Activated CD8-positive, alpha-beta memory T cell treated with anti-CD3 and anti-CD28 coated beads, Interleukin-2, amount 50 U/mL, for 1 hour (primary cell): ENCODE results near the gene ADGRV1.
"Not testable (repeated sequence)": the region's sequence is repeated elsewhere in the genome, so short reads cannot be mapped to it uniquely, and the experiment has no call there.

Experiments
- DNase-seq: peaks from one replicate; pipeline ENCODE4 v3.0.0-alpha.2; 2020; ENCODE audit errors: extremely low read depth

The ADGRV1 gene

DNA sequence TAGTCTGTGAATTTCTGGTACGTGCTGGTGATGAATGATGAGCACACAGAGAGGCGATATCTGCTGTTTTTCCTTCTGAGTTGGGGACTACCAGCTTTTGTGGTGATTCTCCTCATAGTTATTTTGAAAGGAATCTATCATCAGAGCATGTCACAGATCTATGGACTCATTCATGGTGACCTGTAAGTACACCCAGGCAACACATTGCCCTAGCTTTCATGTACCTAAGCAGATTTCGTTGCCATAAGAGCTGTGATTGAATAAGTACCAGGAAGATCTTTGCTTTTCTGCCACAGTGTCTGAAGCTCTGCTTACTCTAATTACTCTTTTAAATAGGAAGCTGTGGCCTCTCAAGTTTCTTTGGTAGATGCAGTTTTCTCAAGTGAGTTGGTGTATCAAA, 426.7 kb downstream of the ADGRV1 start:
- no peak for DNase-seq

DNA sequence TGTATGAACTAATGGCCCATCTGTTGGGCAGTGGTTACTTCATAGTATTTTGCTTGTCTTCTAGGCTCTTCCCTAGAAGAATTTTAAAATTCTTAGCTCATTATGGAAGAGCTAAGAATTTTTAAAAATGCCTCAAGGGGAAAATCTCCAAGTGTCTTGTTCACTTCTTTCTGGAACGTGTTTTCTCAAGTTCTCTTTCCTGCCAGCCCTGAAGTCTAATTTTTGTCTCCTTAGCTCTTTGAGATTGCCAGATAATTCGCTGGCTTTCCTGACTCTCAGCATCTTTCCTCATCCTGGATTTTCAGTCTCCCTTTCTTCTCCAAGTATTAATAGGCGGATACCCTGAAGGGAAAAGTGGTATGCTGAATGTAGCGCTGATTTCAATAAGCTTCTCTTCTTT, 429.1 kb downstream of the ADGRV1 start:
- no peak for DNase-seq

DNA sequence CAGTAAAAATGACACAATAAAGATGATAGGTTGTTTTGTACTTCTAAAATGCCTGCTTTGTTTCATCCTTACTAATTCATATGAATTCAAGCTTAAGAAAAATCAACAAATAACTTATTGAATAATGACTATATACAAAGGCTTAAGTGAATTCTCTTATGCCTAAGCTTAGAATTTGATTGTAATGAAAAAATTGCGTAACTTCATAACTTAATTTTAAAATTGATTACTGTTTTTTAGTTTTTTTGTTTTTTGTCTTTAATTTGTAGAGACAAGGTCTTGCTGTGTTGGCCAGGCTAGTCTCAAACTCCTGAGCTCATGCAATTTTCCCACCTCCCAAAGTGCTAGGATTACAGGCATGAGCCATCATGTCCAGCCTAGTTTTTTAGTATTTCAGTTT, 432.6 kb downstream of the ADGRV1 start:
- DNase-seq: no peak

DNA sequence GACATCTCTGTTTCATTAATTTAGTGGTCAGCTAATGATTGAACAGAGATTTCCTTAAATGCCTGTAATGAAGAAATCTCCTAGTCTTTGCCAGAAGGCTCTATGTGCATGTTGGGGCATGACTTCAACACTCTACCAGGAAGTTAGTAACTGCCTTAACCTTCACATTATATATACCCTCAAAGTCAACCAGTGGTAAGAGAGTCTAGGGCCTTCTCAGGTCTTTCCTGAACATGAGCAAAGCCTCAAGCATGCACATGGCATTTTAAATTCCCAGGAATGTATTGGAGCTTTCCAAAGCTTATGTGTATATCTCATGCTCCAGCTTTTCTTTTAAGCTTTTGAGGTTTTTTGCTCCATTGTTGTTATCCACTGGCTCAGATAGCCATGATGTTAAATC, 436.2 kb downstream of the ADGRV1 start:
- no peak for DNase-seq

DNA sequence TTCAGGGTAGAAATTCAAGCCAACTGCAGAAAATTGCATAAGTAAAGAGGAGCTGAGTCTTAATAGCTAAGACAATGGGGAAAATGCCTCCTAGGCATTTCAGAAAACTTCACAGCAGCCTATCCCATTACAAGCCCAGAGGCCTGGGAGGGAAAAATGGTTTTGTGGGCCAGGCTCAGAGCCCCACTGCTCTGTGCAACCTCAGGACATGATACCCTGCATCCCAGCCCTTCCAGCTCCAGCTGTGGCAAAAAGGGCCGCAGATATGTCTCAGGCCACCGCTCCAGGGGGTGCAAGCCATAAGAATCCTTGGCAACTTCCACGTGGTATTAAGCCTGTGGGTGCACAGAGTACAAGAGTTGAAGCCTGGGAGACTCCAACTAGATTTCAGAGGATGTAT, 437.5 kb downstream of the ADGRV1 start:
- no peak for DNase-seq

DNA sequence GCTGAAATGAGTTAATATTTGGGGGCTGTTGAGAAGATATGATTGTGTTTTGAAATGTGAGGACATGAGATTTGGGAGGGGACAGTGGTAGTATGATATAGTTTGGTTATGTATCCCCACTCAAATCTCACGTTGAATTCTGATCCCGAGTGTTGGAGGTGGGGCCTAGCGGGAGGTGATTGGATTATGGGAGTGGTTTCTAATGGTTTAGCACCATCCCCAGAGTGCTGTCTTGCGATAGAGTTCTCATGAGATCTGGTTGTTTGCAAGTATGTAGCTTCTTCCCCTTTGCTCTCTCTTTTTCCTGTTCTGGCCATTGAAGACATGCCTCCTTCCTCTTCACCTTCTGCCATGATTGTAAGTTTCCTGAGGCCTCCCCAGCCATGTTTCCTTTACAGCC, 438.5 kb downstream of the ADGRV1 start:
- DNase-seq: no peak

DNA sequence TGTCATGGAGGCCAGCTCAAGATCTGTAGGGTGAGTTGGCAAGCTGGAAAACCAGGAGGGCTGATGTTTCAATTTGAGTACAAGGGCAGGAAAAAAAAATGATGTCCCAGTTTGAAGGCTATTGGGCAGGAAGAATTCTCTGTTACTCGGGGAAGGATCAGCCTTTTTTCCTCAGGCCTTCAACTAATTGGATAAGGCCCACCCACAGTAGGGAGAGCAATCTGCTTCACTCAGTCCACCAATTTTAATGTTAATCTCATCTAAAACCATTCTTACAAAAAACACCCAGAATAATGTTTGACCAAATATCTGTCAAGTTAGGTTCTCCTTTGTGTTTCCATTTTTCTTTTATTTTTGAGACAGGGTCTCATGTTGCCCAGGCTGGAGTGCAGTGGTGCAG, 442.1 kb downstream of the ADGRV1 start:
- DNase-seq: no peak

DNA sequence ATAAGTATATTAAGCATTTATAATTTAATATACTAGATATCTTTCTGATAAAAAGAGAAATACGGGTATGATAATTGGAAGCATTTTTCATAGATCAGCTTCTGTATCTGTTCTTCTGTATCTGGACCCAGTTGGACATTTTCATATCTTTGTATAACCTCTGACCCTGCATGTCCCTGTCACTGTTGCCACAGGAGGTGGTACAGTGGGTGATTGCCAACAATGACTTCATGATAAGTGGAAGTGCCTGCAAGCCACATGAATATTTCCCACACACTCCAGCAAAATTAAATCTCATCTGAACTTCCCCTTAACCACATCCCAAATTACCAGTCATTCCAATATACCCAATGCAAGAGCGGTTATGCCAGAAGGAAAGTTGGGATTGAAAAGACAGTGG, 448.1 kb downstream of the ADGRV1 start:
- no peak for DNase-seq

DNA sequence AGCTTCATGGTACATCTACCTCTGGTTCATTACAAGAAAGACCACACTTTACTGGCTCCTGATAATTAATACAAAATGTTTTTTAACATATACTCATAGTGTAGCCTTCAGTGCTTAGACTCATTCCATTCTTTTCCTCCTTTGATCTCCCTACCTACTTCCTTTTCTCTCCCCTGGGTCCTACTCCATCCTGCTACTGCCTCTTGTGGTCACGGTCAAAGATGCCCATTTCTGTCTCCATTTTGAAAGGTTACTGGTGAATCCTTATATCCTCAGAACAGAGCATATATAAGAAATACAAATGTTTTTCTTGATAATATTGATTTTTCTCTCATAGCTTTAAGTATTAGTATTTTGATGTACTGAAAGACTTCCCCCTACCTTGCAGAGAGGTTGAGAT, 448.7 kb downstream of the ADGRV1 start:
- no peak for DNase-seq

DNA sequence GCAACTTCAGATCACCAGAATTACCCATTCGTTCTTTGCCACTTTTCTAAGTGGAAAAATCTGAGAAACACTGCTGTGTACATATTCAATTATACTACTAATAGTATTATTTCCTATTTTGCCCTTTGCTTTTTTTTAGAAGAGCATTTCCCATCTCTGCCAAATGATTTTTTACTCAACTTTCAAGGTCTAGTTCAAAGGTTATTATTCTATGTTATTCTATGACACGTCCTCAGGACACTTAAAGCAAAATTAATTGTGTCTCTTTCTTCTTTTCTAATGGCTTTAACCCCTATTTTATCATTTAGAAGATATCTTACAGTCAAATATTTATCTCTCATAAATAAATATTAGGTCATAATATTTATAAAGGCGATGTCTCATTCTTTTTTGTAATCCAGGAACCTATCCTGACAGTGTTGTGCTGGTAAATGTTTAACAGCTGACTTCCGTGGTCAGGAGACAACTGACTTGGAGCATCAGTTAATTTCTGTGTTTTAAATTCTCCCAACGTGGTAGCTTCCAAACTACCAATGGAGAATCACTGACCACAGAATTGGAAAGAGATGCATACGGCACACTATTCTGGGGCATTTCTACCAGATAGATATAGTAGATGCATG, 449.3 kb downstream of the ADGRV1 start:
- DNase-seq: no peak

DNA sequence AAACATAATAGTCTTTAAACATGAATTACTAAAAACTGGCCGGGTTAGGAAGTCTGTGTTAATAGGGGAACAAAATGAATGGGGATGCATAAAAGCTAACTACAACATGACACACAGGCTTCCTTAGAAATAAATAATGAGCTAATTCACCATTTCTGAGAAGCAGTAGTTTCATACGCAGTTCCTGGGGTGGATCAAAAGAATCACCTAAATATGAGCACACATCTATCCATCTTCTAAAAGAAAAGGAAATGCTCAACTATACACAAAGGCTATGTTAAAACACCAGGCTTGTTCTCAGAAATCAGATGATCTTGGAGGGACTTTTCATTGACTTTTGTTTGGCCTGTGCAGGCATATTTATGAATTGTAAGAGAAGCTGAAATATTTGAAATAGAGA, 451.5 kb downstream of the ADGRV1 start:
- no peak for DNase-seq

DNA sequence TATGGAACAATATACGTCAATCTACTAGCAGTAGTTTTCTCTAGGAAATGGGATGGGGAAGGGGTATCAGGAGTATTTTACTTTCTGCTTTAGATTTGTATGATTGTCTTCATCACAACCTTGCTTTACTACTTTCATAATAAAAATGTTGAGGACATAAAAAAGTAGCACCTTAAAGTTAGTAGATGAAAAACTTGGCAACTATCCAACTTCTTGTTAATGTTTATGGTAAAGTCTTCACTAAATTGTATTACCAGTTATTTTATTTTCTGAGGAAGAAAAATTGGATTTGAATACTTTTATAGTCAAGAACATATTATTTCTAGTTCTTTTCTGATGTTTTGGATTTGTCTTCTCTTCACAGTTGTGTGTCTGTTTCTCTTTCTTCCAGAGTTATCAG, 452.4 kb downstream of the ADGRV1 start:
- no peak for DNase-seq

DNA sequence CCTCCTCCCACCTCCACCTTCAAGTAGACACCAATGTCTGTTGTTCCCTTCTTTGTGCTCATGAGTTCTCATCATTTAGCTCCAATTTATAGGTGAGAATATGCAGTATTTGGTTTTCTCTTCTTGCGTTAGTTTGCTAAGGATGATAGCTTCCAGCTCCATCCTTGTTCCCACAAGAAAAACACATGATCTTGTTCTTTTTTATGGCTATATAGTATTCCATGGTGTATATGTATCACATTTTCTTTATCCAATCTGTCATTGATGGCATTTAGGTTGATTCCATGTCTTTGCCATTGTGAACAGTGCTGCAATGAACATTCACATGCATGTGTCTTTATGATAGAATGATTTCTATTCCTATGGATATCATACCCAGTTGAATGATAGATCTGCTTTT, 454.3 kb downstream of the ADGRV1 start:
- not testable (repeated sequence) for DNase-seq

DNA sequence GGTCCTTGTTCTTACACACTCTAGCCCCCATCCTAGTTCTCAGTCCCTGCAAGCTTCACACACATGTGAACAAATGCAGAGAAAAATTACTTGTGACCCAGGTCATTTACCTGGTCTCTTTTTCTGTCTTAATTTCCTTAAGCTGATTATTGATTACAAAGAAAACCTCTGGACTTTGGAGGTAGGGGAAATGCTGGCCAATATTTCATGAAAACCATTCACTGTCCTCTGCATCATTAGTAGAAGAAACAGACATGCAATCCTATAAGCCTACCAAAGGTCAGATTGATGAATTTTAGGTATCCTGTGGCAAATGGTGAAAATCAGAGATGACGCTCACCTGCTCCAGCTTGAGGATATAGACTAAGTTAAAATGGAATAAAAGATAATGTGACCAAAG, 457.7 kb downstream of the ADGRV1 start:
- DNase-seq: no peak

DNA sequence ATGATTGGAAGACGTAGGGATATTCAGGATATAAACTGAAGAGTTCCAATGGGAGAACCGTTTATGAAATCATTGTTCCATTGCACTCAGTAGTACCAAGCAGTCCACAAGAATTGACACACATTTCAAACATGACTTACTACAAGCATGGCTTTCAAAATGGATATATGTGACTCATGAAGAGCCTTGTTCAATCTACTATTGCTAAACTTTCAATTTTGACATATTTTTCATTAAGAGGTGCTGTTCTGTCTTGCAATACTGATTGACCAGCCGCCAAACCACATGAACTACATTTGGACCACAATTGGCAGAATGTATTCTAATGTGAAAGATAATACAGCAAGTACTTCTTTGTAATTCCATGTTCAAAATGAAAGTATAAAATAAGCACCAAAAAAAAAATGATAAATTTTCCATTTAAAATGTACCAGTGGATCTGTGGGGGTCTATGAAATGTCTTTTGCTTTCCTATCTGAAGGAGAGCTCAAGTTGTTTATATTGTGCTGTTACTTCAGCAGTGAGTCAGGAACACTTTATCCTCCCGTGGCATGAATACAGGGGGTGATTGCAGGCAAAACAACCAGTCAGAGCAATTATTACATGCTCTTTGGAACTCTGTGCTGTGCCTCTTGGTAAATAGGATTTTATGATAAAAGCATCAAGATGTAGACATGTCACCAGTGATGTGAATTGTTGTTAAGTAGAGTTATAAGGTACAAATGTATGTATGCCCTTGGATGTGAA, 458.5 kb downstream of the ADGRV1 start:
- DNase-seq: no peak

DNA sequence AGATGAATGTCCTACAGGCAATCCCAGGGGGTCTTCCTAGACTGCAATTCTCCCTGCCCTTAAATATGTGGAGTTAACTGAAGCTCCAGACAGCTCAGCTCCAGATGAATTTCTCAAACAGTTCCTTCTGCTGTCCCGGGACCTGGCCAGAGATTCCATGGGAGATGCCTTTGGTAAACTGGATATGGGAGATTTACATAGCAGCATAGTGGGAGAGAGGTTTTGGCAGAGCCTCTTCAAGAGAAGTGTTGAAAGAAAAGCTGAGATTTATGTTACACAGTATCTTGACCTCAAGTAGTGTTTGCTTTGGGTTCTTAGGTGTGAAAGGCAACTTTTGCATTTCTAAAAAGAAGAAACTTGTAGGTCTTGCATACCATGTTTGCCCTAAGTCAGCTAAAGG, 459.6 kb downstream of the ADGRV1 start:
- no peak for DNase-seq

DNA sequence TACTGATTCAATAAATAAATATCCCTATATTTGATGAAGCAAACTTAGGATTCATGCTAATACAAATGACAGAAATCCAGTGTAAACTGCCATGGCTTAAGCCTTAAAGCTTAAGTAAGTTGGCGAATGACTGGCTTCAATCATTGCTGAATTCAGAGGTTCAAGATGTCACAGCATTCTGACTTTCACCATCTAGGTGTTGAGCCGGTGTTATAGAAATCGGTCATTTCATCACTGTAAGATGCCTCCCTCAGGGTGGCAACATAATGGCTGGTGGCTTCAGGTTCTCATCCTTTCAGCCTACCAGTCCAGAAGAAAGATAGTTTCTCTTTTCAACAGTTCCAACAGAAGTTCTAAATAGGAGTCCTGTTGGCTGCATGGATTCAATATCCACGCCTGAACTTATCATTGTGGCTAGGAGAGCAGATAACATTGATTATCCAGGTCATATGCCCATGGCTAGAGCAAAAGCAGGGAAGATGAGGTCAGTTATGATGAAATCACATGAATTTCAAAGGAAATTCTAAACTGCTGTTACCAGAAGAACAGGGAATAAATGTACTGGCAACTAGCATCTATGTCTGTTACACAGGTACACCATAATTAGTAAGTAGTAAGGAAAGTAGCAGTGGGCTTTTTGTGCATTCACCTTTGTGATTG, 460.2 kb downstream of the ADGRV1 start:
- no peak for DNase-seq

DNA sequence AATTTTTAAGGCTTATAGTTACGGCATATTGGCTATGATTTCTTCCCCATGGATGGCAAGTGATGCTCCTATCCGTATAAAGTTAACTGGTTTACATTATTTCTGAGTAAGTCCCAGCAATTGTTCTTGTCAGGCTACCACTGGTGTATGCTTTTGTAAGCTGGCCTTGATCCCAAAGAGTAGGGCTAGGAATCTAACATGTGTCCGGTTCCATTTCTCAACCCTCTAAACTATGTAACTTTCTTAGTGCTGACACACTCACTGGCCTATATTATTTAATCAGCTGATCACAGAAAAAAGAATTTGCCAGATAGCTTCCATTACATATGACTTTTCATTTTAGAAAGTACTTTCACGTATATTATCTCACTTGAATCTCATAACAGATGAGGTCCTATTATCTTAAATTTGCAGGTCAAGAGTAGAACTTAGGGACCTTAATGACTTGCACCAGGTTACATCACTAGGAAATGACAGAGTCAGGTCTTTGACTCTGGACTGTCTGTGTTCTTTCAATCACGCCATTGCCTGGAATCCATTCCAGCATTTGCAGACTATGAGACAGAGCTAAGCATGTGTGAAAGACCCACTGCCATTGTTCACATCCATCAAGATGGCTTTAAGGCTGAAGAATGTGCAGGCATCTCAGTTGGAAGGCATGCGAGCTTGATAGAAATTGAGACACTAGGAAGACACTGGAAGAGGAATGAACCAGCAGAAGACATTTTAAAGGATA, 461.6 kb downstream of the ADGRV1 start:
- no peak for DNase-seq

DNA sequence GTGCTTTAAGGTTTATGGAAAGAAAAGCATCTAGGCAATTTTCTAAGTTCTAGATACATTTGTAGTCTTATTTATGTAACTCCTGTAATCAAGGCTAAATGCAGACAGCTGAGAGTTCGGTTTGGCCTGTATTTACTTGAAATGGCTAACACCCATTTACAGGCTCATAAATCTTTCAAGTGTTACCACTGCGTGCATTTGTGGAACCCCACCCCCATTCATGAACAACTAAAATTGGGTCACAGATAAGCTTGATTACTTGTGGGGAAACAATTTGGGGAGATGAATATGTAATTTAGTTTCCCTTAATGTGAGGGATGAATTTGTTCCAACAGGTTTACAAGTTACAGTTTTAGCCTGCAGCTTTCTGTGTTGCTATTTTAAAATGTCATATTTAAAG, 463.9 kb downstream of the ADGRV1 start:
- DNase-seq: no peak

DNA sequence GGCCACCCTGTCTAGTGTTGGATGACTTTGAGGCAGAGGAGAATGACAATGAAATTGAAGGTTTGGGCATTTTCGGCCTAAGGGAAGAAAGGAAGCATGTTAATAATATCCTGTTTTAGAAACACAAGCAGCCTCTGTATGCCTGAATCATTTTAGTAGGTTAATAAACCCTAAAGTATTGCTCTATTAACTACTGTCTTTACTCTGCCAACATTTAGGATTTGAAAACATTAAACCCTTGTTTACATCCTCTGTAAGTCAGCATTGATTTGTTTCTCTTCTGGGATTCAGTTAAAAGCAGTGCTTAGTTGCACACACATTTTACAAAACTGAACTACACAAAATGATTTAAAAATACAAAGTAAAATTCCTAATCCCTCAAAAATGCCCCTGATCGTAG, 465.6 kb downstream of the ADGRV1 start:
- no peak for DNase-seq

DNA sequence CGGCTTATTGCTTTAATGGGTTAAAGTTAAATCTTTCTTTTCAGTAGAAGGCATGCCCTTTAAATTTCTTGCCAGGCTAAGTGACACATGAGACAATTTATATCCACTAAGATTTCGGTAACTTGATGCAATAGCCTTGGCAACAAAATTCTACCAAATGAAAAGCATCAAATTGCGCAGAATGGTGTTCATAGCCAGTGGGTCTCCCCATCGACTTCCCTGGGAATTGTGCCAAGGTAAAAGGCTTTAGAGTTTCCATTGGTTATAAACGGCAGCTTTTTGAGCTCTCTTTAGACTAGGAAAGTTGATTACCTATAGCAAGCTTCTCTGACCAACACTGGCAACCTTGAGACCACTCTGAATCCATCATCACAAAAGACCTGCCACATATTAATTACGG, 466.1 kb downstream of the ADGRV1 start:
- DNase-seq: no peak

DNA sequence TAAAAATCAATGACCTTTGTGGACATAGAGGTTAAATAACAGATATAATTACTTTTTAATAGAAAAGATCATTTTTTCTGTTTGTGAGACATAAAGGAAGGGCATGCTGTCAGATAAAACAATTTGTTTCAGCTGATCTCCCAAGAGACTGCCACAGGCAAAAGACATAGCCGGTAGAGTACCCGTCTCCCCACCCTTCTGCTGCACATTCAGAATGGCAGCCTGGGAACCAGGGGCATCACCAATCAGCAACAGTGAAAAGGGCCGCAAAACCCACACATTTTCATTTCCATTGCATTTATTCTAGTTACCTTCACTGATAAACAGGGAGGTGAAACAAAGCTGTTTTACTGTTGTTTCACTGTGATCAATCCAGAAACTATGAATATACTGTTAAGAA, 466.9 kb downstream of the ADGRV1 start:
- no peak for DNase-seq

DNA sequence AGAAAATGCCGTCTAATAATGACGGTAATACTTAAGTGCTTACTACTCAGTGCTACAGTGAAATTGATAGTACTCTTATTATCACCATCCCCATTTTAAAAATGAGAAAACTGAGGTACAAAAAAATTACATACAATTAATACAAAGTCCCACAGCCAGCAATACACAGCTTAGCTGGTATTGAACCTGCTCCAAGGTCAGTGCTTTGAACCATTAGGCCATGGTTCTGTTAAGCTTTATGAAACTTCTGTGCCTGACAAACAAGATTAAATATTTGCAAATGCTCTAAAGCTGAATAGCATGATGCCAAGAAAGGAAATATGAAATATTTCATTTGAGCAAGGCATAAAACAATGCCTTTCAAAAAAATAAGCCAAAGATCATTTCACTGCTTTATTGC, 467.4 kb downstream of the ADGRV1 start:
- DNase-seq: no peak
